ENCODE results near the gene APIP.

The APIP gene

DNA sequence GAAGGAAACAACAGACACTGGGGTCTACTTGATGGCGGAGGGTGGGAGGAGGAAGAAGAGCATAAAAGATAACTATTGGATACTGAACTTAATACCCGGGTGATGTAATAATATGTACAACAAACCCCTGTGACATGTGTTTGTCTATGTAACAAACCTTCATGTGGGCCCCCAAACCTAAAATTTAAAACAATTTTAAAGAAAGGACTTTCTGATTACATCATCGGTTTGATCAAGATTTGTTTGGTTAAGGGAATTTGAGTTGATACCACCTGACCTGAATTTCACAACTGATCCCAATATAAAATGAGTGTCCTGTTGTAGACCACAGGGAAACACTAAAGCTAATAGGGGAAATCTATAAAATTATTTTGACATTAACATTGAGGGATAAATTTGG is 34.3 kb downstream of the APIP start:
- TF ChIP-seq, protein P1, sequence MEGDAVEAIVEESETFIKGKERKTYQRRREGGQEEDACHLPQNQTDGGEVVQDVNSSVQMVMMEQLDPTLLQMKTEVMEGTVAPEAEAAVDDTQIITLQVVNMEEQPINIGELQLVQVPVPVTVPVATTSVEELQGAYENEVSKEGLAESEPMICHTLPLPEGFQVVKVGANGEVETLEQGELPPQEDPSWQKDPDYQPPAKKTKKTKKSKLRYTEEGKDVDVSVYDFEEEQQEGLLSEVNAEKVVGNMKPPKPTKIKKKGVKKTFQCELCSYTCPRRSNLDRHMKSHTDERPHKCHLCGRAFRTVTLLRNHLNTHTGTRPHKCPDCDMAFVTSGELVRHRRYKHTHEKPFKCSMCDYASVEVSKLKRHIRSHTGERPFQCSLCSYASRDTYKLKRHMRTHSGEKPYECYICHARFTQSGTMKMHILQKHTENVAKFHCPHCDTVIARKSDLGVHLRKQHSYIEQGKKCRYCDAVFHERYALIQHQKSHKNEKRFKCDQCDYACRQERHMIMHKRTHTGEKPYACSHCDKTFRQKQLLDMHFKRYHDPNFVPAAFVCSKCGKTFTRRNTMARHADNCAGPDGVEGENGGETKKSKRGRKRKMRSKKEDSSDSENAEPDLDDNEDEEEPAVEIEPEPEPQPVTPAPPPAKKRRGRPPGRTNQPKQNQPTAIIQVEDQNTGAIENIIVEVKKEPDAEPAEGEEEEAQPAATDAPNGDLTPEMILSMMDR (conservative IDR thresholded peaks at IDR 0.05) = no peak

DNA sequence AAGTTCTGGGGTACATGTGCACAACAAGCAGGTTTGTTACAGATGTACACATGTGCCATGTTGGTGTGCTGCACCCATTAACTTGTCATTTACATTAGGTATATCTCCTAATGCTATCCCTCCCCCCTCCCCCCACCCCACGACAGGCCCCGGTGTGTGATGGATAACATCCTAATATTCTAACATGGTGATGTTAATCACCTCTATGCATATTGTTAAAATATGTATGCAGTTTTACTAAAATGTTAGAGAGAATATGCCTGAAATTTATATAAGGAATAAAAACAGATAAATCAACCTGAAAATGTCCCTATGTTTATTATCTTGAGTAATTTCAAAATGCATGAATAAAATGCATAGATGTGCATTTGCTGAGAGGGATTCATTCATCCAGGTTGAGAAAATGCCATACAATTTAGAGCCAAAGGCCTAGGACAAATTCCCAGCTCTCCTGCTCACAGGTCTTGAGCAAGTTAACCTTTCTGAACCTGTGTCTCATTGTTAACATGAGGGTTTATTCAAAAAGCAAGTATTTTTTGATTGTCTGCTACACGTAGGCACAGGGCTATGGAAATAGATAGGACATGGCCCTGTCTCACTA is 38.7 kb downstream of the APIP start:
- H3K27ac ChIP-seq = no peak overlapping the region
- TF ChIP-seq, protein P1 (conservative IDR thresholded peaks at IDR 0.05) = no peak

More for the DNA sequence above, 34.3 kb downstream of the APIP start:
- H3K27ac ChIP-seq = no peak overlapping the region

DNA sequence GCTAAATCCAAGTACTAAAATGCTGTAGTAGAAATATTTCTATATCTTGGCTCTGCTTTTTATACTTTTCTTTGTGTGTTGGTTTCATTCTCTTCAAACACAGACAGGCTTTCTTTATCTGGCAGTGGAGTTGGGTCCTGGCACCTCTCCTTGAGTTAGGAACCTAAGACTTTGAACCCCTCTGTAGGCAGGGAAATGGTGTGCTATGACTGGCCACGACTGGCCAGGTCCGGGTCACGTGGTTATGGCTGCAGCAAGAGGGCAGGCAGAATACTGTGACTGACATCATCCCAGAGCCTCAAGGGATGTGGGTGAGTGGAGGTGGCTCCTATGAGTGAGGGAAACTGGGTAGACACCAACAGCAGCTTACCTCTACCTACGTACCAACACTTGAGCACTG is 42.0 kb downstream of the APIP start:
- TF ChIP-seq, protein P1 (conservative IDR thresholded peaks at IDR 0.05) = no peak
- H3K27ac ChIP-seq = no peak overlapping the region

DNA sequence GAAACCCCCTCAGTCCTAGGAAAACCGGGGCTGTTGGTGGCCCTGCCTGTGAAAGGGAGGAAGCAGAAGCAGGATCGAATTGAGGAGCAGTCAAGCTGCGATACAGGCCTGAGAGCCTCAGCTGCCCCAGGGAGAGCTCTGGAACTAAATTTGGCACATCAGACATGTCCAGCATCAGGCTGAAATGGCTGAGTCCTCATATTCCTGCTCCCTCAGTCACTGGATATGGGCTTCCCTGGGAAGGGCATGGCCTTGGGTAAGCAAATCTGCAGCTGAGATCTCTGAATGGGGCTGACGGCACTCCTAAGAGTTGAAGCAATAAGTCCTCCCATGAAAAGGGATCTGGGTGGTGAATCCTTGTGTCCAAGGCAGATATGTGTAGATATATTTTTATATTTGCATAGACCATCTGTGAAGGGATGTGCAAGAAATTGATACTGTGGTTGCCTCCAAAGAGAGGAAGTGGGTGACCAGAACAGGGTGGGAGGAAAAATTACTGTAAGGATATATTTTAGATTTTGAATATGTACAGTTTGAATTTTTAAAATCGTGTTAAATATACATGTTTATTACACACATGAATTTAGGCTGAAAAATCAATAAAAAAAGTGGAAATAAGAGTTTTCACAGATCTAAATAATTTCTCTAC is 45.5 kb downstream of the APIP start:
- TF ChIP-seq, protein P1 (conservative IDR thresholded peaks at IDR 0.05) = no peak

DNA sequence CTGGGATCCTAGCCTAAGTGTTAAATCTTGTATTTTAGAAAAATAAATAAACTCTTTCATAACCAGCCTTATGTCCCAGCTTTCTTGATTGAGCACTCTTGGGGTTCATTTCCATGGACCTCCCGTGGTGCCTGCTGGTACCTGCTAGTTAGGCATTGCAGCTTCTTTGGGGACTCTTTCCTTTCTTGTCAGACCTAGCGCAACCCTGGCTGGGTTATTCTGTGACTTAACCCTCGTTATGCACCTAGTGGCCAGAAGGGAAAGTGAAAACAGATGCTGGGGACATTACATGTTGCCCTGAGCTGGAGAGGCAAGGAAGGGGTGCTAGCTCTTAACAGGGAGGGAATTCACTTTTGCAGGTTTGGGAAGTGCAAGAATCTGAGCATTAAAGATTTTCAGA is 46.8 kb downstream of the APIP start:
- H3K27ac ChIP-seq = no peak overlapping the region
- TF ChIP-seq, protein P1 (conservative IDR thresholded peaks at IDR 0.05) = 0 out of 2 replicates have a peak, but pooled peaks have one; percentile 14

More for the DNA sequence above, 45.5 kb downstream of the APIP start:
- no peak overlapping the region for H3K27ac ChIP-seq

DNA sequence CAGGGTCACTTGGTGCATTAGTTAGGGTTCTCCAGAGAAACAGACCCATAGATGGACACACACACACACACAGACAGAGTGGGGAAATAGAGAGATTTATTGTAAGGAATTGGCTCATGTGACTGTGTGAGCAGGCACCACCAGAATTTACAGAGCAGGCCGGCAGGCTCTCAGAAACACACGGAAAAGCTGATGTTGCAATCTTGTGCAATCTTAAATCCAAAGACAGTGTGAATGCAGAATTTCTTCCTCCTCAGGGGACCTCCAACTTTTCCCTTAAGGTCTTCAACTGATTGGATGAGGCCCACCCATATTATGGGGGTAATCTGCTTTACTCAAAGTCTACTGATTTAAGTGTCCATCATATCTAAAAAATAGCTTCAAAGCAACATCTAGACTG is 49.8 kb downstream of the APIP start:
- TF ChIP-seq, protein P1 (conservative IDR thresholded peaks at IDR 0.05) = no peak
- no peak overlapping the region for H3K27ac ChIP-seq

DNA sequence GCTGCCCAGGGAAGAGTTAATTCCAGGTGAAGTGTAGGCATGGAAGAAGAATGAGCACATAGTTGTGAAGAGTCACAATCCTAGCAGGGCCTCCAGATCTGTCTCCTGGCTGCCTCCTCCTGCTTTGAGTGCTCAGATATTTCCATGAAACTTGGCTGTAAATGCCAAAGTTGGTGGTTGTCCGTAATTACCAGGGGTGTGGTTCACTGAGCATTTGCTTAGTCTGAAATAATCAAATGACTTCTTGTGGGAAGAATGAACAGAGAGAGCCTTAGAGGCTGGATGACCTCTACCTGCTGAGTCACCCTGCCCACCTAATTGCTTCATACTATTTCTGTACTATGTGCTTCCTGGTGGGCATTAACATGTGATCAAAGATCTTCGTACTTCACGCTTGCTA is 50.9 kb downstream of the APIP start:
- TF ChIP-seq, protein P1 (conservative IDR thresholded peaks at IDR 0.05) = no peak
- no peak overlapping the region for H3K27ac ChIP-seq

Measured in VCaP (cell line).